Endothelial cell of umbilical vein (primary cell): ENCODE measurements around the gene RYR2. TPM values are rescaled to one million over a fixed set of nuclear protein-coding genes. Genes with fewer than 3 reads are reported as not detected.

Experiments used
- BruUV-seq: library from RNA; stranded (reverse); fragments of 400-500 nt; replicated peaks from 2 replicates; lab custom pipeline; 2021; lab: Mats Ljungman, UMichigan
- CTCF ChIA-PET: fragments of 300-600, 350-600 bp; sonication (Branson Sonifier 250); formaldehyde crosslinking; loops from one replicate; lab custom pipeline; 2021; ENCODE audit warnings: antibody characterized with exemption, inconsistent platforms; lab: Charles Lee
- POLR2A ChIA-PET: fragments of 300-600, 350-600 bp; sonication (Branson Sonifier 250); formaldehyde crosslinking; loops from one replicate; lab custom pipeline; 2021; ENCODE audit warnings: antibody characterized with exemption, inconsistent platforms; lab: Charles Lee
- DNase-seq: peaks from one replicate; pipeline ENCODE4 v3.0.0-alpha.2; 2011; ENCODE audit warnings: low read depth, low spot score
- FAIRE-seq: peaks from 2 replicates; lab custom pipeline; 2011; peaks lifted over from hg19 to GRCh38; lab: Jason Lieb, UNC
- H2AFZ ChIP-seq: 2 replicates; pipeline ENCODE4 v1.6.0; 2012; ENCODE audit warnings: low read depth, low read length, control low read depth, inconsistent platforms
- H3K27ac ChIP-seq: 2 replicates; pipeline ENCODE4 v1.5.1; 2011; ENCODE audit warnings: low read depth, mild to moderate bottlenecking, control low read depth, low read length, moderate library complexity; ENCODE audit not compliant: insufficient read depth
- H3K27me3 ChIP-seq, 2 experiments: 2 replicates each; pipeline versions ENCODE4 v1.6.0 to v1.6.1; 2011; ENCODE audit warnings: low read length in 2 of 2, mixed read lengths in 1 of 2; ENCODE audit not compliant: control insufficient read depth in 2 of 2, insufficient read depth in 2 of 2
- H3K36me3 ChIP-seq, 2 experiments: 2 replicates in 1 of 2; 3 replicates in 1 of 2; pipeline ENCODE4 v1.5.1; 2011; ENCODE audit warnings: low read length in 2 of 2, mild to moderate bottlenecking in 1 of 2, moderate library complexity in 1 of 2; ENCODE audit not compliant: control insufficient read depth in 2 of 2, insufficient read depth in 2 of 2; ENCODE audit errors: extremely low read depth in 1 of 2
- H3K4me1 ChIP-seq: 3 replicates; pipeline ENCODE4 v1.5.1; 2011; ENCODE audit warnings: mild to moderate bottlenecking, low read length; ENCODE audit not compliant: control insufficient read depth, insufficient read depth; ENCODE audit errors: extremely low read depth
- H3K4me2 ChIP-seq: 2 replicates; pipeline ENCODE4 v1.6.1; 2011; ENCODE audit warnings: low read length, control low read depth, mixed read lengths; ENCODE audit not compliant: insufficient read depth
- H3K4me3 ChIP-seq, 3 experiments: fragments of 200-600 bp in 1 of 3; sonication (generic), shearing (Covaris generic) in 1 of 3; replicated peaks in 1 of 3; 2 replicates each; pipeline ENCODE4 v1.5.1; 2011 to 2016; ENCODE audit warnings: control low read depth in 3 of 3, low read length in 3 of 3, mild to moderate bottlenecking in 2 of 3, inconsistent platforms in 1 of 3, low read depth in 1 of 3, moderate library complexity in 1 of 3; ENCODE audit not compliant: insufficient read depth in 1 of 3
- H3K79me2 ChIP-seq: 2 replicates; pipeline ENCODE4 v1.6.0; 2012; ENCODE audit warnings: low read length, inconsistent platforms; ENCODE audit not compliant: control insufficient read depth, insufficient read depth
- H3K9ac ChIP-seq: replicated peaks from 2 replicates; pipeline ENCODE3; 2011; ENCODE audit warnings: low read length, control low read depth; ENCODE audit not compliant: insufficient read depth; ENCODE audit errors: extremely low read depth
- H3K9me1 ChIP-seq: replicated peaks from 3 replicates; pipeline ENCODE4 v1.6.0; 2011; ENCODE audit warnings: mild to moderate bottlenecking, low read length; ENCODE audit not compliant: control insufficient read depth, insufficient read depth; ENCODE audit errors: extremely low read depth
- H3K9me3 ChIP-seq: replicated peaks from 2 replicates; pipeline ENCODE4 v1.5.1; 2012; ENCODE audit warnings: low read length, inconsistent platforms; ENCODE audit not compliant: control insufficient read depth, insufficient read depth
- H4K20me1 ChIP-seq: replicated peaks from 2 replicates; pipeline ENCODE3; 2011; ENCODE audit warnings: mild to moderate bottlenecking, low read length; ENCODE audit not compliant: control insufficient read depth, insufficient read depth; ENCODE audit errors: extremely low read depth
- EZH2 ChIP-seq: IDR thresholded peaks from 2 replicates; pipeline ENCODE4 v1.6.1; 2012; ENCODE audit warnings: borderline replicate concordance, low read depth, mild to moderate bottlenecking, moderate library complexity, low read length, inconsistent platforms; ENCODE audit not compliant: severe bottlenecking
- FOS ChIP-seq: IDR thresholded peaks from 2 replicates; pipeline ENCODE4 v1.6.1; 2011; ENCODE audit warnings: mild to moderate bottlenecking, low read length, moderate library complexity, borderline replicate concordance; ENCODE audit not compliant: insufficient read depth
- GATA2 ChIP-seq: IDR thresholded peaks from 2 replicates; pipeline ENCODE4 v1.7.0; 2011; ENCODE audit warnings: low read depth, mild to moderate bottlenecking, moderate library complexity, mixed read lengths, low read length; ENCODE audit not compliant: insufficient read length, insufficient read depth
- JUN ChIP-seq: IDR thresholded peaks from 2 replicates; pipeline ENCODE4 v1.6.1; 2011; ENCODE audit warnings: borderline replicate concordance, low read depth; ENCODE audit not compliant: insufficient read length, insufficient read depth
- MYC ChIP-seq: IDR thresholded peaks from one replicate; pipeline ENCODE4 v1.6.1; 2011; ENCODE audit warnings: mild to moderate bottlenecking, low read depth, low read length
- POLR2A ChIP-seq: IDR thresholded peaks from 2 replicates; pipeline ENCODE4 v1.6.1; 2012; ENCODE audit warnings: low read depth, mild to moderate bottlenecking, control low read depth, low read length
- POLR2AphosphoS5 ChIP-seq: IDR thresholded peaks from 2 replicates; pipeline ENCODE4 v1.6.1; 2012; ENCODE audit warnings: low read depth, mild to moderate bottlenecking, control low read depth, low read length, moderate library complexity; ENCODE audit not compliant: insufficient read depth
- dilution Hi-C: fragments of 300-500 bp; cut with MboI; formaldehyde crosslinking; loops from one replicate; pipeline ENCODE4 v1.15.0; 2019; ENCODE audit warnings: low sequenced_read_pairs; ENCODE audit not compliant: extremely low pct_ligation_motif_present
- intact Hi-C: fragments of 100-400 bp; cut with micrococcal nuclease; formaldehyde crosslinking; loops from one replicate; pipeline ENCODE4 v1.10.0; 2022
- polyA plus RNA-seq, 4 experiments: library from polyadenylated mRNA; depleted of rRNA in 3 of 4; stranded (reverse) in 3 of 4; unstranded in 1 of 4; fragments of >200 nt; gene quantifications; 2 replicates each; pipeline versions ENCODE4 v1.2.1 to v1.2.3, GENCODE V29; 2011 to 2012; ENCODE audit warnings: missing spikeins in 1 of 4
- total RNA-seq: library from RNA; stranded (reverse); gene quantifications from 2 replicates; pipeline ENCODE4 v1.2.3, GENCODE V29; 2021
- TF ChIP-seq, protein P1 (sequence below): IDR thresholded peaks from 2 replicates; pipeline ENCODE4 v1.6.1; 2011; ENCODE audit not compliant: insufficient read depth, insufficient read length
- TF ChIP-seq, protein P2 (sequence below), 2 donors: IDR thresholded peaks; 1 replicate in 1 of 2; 2 replicates in 1 of 2; pipeline ENCODE4 v1.5.1; 2011; ENCODE audit warnings: low read length in 2 of 2, mild to moderate bottlenecking in 2 of 2, moderate library complexity in 2 of 2, control low read depth in 1 of 2, inconsistent platforms in 1 of 2, low read depth in 1 of 2; ENCODE audit not compliant: insufficient read depth in 1 of 2; ENCODE audit errors: extremely low read depth in 1 of 2

Gene RYR2
- total and polyA plus RNA-seq, 2 donors (not counting 3 experiments of a cell fraction or from before 2014, with no cell fraction given) = not detected

DNA sequence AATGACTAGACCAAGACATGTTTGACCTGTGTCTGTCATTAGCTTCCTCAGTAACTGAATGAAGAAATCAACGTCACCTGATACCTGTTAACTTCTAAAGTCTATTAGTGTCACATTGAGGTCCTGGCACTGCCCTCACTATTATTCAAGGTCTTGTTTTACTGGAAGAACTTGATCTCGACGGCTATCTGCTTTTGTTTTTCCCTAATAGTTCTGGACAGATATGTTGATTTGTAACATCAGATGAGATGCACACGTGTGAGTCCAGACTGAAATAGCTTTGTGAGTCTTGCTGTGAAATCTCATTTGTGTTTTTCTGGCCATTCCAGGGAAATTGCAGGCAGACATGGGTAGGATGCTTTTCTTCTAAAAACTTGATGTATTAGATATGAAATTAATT, 159.2 kb downstream of the RYR2 start:
- no peak overlapping the region for H3K9ac ChIP-seq
- no TSS peak for BruUV-seq
- no peaks in the 10 kb centered on the region for H3K4me1 ChIP-seq
- FAIRE-seq = no peak
- no peak overlapping the region for H3K4me3 ChIP-seq
- no peak overlapping the region for H3K4me2 ChIP-seq
- dilution Hi-C loops = no loop called here
- TF ChIP-seq FOS (no peak), EZH2 (no peak), JUN (no peak), MYC (no peak), POLR2A (no peak), POLR2AphosphoS5 (no peak), GATA2 (no peak)
- TF ChIP-seq, protein P1, sequence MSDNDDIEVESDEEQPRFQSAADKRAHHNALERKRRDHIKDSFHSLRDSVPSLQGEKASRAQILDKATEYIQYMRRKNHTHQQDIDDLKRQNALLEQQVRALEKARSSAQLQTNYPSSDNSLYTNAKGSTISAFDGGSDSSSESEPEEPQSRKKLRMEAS = no peak
- TF ChIP-seq, protein P2, sequence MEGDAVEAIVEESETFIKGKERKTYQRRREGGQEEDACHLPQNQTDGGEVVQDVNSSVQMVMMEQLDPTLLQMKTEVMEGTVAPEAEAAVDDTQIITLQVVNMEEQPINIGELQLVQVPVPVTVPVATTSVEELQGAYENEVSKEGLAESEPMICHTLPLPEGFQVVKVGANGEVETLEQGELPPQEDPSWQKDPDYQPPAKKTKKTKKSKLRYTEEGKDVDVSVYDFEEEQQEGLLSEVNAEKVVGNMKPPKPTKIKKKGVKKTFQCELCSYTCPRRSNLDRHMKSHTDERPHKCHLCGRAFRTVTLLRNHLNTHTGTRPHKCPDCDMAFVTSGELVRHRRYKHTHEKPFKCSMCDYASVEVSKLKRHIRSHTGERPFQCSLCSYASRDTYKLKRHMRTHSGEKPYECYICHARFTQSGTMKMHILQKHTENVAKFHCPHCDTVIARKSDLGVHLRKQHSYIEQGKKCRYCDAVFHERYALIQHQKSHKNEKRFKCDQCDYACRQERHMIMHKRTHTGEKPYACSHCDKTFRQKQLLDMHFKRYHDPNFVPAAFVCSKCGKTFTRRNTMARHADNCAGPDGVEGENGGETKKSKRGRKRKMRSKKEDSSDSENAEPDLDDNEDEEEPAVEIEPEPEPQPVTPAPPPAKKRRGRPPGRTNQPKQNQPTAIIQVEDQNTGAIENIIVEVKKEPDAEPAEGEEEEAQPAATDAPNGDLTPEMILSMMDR (IDR thresholded peaks at IDR 0.05; ENCODE audit: extremely low read depth in 1 of 2, insufficient read depth in 1 of 2, low read depth in 1 of 2, low read length in 2 of 2) = no peak
- no peak for DNase-seq
- no peaks in the 10 kb centered on the region for H3K79me2 ChIP-seq
- intact Hi-C loops = no loop called here
- H3K9me3 ChIP-seq = no peaks in the 10 kb centered on the region
- CTCF ChIA-PET = no interaction called here
- H4K20me1 ChIP-seq = no peaks in the 10 kb centered on the region
- H3K9me1 ChIP-seq = no peaks in the 10 kb centered on the region
- POLR2A ChIA-PET = no interaction called here
- H3K27ac ChIP-seq = no peak overlapping the region
- no peaks in the 10 kb centered on the region for H3K27me3 ChIP-seq
- no peaks in the 10 kb centered on the region for H3K36me3 ChIP-seq
- H2AFZ ChIP-seq = no peak overlapping the region
